GM12891 (cell line): ENCODE data around the gene HTD2.

Source experiments
- POLR2A ChIP-seq: IDR thresholded peaks from 2 replicates; pipeline ENCODE4 v1.6.1; 2011; ENCODE audit warnings: low read depth, low read length, control low read depth
- POLR2AphosphoS5 ChIP-seq: IDR thresholded peaks from 2 replicates; pipeline ENCODE4 v1.6.1; 2011; ENCODE audit warnings: low read depth, low read length, control low read depth

DNA sequence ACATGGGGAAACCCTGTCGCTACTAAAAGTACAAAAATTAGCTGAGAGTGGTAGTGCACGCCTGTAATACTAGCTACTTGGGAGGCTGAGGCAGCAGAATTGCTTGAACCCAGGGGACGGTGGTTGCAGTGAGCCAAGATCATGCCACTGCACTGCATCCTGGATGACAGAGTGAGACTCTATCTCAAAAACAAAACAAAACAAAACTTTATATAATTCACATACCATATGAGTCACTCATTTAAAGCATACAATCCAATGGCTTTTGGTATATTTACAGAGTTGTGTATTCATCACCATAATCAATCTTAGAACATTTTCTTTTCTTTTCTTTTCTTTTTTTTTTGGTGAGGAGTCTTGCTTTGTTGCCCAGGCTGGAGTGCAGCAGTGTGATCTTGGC, 35.1 kb downstream of the HTD2 start:
- TF ChIP-seq POLR2AphosphoS5 (no peak), POLR2A (no peak)
